ENCODE measurements around the gene SPECC1. TPM values are rescaled to one million over a fixed set of nuclear protein-coding genes. Genes with fewer than 3 reads are reported as not detected.

SPECC1 gene
- total RNA-seq, 1 experiment from 2014 or later: 55.3 TPM

GRCh38 chr17:20276421-20276820 lies 267.3 kb downstream of the SPECC1 start:
- Mint-ChIP-seq H3K27me3 (ENCODE audit: insufficient read depth, unreplicated experiment) (no peaks in the 10 kb centered on the region), H3K9me3 (ENCODE audit: unreplicated experiment) (no peaks in the 10 kb centered on the region), H3K4me3 (ENCODE audit: unreplicated experiment) (no peak overlapping the region), H3K36me3 (ENCODE audit: insufficient read depth, unreplicated experiment) (peaks cover 24% of the 10 kb centered on the region), H3K27ac (ENCODE audit: low read depth, unreplicated experiment) (no peak overlapping the region), H3K4me1 (ENCODE audit: insufficient read depth, unreplicated experiment) (no peaks in the 10 kb centered on the region)
- intact Hi-C loops (cut with micrococcal nuclease): no loop called here
- no peak for DNase-seq (ENCODE audit: unreplicated experiment)
- TF ChIP-seq CTCF (IDR thresholded peaks at IDR 0.05; ENCODE audit: unreplicated experiment): no peak
- ChIA-PET POLR2A (no interaction called here), CTCF (no interaction called here)
- no TSS peak for BruUV-seq (replicated peaks)

- BruUV-seq (replicated peaks): no TSS peak
- Mint-ChIP-seq H3K27me3 (ENCODE audit: insufficient read depth, unreplicated experiment) (no peaks in the 10 kb centered on the region), H3K36me3 (ENCODE audit: insufficient read depth, unreplicated experiment) (peaks cover 12% of the 10 kb centered on the region), H3K9me3 (ENCODE audit: unreplicated experiment) (no peaks in the 10 kb centered on the region), H3K4me3 (ENCODE audit: unreplicated experiment) (no peak overlapping the region), H3K27ac (ENCODE audit: low read depth, unreplicated experiment) (peak overlapping the region; percentile 39), H3K4me1 (ENCODE audit: insufficient read depth, unreplicated experiment) (no peaks in the 10 kb centered on the region)
- POLR2A ChIA-PET: no interaction called here
- CTCF ChIA-PET: interaction anchor here (2.0 kb wide), 1 partner anchor 22 kb away, joined by 6 read pairs; no protein-coding TSS in a partner anchor
- DNase-seq (ENCODE audit: unreplicated experiment): no peak
- no peak for TF ChIP-seq CTCF (IDR thresholded peaks at IDR 0.05; ENCODE audit: unreplicated experiment)
- intact Hi-C loops (cut with micrococcal nuclease): no loop called here
Observed at GRCh38 chr17:20278805-20279204, 269.6 kb downstream of the SPECC1 start.

GRCh38 chr17:20279631-20280030 lies 270.5 kb downstream of the SPECC1 start:
- no TSS peak for BruUV-seq (replicated peaks)
- no peaks in the 10 kb centered on the region for H3K9me3 Mint-ChIP-seq (ENCODE audit: unreplicated experiment)
- intact Hi-C loops (cut with micrococcal nuclease): no loop called here
- H3K4me3 Mint-ChIP-seq (ENCODE audit: unreplicated experiment): no peak overlapping the region
- no peak for DNase-seq (ENCODE audit: unreplicated experiment)
- ChIA-PET CTCF (interaction anchor here (2.0 kb wide), 1 partner anchor 23 kb away, joined by 6 read pairs; no protein-coding TSS in a partner anchor), POLR2A (no interaction called here)
- H3K36me3 Mint-ChIP-seq (ENCODE audit: insufficient read depth, unreplicated experiment): peaks cover 11% of the 10 kb centered on the region
- no peaks in the 10 kb centered on the region for H3K4me1 Mint-ChIP-seq (ENCODE audit: insufficient read depth, unreplicated experiment)
- no peak overlapping the region for H3K27ac Mint-ChIP-seq (ENCODE audit: low read depth, unreplicated experiment)
- no peak for TF ChIP-seq CTCF (IDR thresholded peaks at IDR 0.05; ENCODE audit: unreplicated experiment)
- H3K27me3 Mint-ChIP-seq (ENCODE audit: insufficient read depth, unreplicated experiment): no peaks in the 10 kb centered on the region

- H3K9me3 Mint-ChIP-seq (ENCODE audit: unreplicated experiment): no peaks in the 10 kb centered on the region
- no peaks in the 10 kb centered on the region for H3K4me1 Mint-ChIP-seq (ENCODE audit: insufficient read depth, unreplicated experiment)
- BruUV-seq (replicated peaks): no TSS peak
- DNase-seq (ENCODE audit: unreplicated experiment): no peak
- no peak for TF ChIP-seq CTCF (IDR thresholded peaks at IDR 0.05; ENCODE audit: unreplicated experiment)
- H3K36me3 Mint-ChIP-seq (ENCODE audit: insufficient read depth, unreplicated experiment): peaks cover 11% of the 10 kb centered on the region
- no peak overlapping the region for H3K4me3 Mint-ChIP-seq (ENCODE audit: unreplicated experiment)
- ChIA-PET POLR2A (no interaction called here), CTCF (interaction anchor here (2.0 kb wide), 1 partner anchor 23 kb away, joined by 6 read pairs; no protein-coding TSS in a partner anchor)
- no peaks in the 10 kb centered on the region for H3K27me3 Mint-ChIP-seq (ENCODE audit: insufficient read depth, unreplicated experiment)
- intact Hi-C loops (cut with micrococcal nuclease): no loop called here
- H3K27ac Mint-ChIP-seq (ENCODE audit: low read depth, unreplicated experiment): no peak overlapping the region
Observed at GRCh38 chr17:20280051-20280450, 270.9 kb downstream of the SPECC1 start.
